ENCODE measurements around the gene UBN1. TPM values are rescaled to one million over a fixed set of nuclear protein-coding genes. Genes with fewer than 3 reads are reported as not detected.
A peak's percentile ranks its signal among the peaks of the same experiment; 100 is the strongest.

The UBN1 gene
- polyA plus RNA-seq, 3 donors: 35.1 to 36.2 (median 35.2) TPM

DNA sequence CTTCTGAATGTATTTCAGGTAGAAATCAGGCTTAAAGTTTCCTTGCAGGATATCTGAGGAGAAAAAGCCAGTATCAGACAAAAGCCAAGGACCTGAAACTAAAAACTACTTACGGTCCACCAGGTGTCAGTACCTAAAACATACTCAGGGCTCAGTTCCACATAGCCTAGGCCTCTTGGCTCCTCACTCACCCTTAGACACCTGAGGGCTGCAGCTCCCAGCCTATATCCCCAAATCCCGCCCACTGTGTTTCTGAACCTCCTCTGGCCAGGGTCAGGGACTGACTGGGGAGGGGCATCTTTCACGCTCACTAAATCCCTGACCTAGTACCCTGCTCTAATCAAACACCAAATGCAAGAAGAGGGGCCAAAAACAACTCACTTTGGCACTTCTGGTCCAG lies 36.0 kb upstream of the UBN1 start:
- no peak for DNase-seq (ENCODE audit: extremely low read depth in 1 of 11, low read depth in 9 of 11, low spot score in 4 of 11)

DNA sequence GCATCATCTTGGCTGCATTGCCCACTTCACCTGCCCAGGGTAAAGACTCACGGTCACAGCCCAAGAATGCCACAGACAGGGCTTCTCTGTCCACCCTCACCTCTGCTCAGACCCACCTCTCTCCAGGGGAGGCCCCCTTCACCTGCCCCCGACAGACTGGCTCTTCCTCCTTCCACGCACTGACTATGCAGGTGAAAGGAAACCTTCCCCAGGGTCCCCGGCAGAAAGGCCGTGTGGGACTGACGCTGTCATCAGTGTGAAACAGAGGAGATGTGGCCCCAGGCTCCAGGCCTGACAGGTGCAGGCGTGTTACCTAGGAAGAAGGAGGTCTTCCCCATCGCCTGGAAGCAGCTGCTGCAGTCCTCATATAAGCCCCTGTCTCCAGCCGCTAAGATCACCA lies 35.5 kb upstream of the UBN1 start:
- no peak for DNase-seq (ENCODE audit: extremely low read depth in 1 of 11, low read depth in 9 of 11, low spot score in 4 of 11)

- no peak for DNase-seq (ENCODE audit: extremely low read depth in 1 of 11, low read depth in 9 of 11, low spot score in 4 of 11)
These were observed 33.9 kb upstream of the UBN1 start for GRCh38 chr16:4813251-4814003.

- no peak for DNase-seq (ENCODE audit: extremely low read depth in 1 of 11, low read depth in 9 of 11, low spot score in 4 of 11)
These were observed 33.2 kb upstream of the UBN1 start for GRCh38 chr16:4814046-4814445.

- DNase-seq (ENCODE audit: extremely low read depth in 1 of 11, low read depth in 9 of 11, low spot score in 4 of 11): no peak
These were observed 32.6 kb upstream of the UBN1 start for GRCh38 chr16:4814542-4815173.

DNA sequence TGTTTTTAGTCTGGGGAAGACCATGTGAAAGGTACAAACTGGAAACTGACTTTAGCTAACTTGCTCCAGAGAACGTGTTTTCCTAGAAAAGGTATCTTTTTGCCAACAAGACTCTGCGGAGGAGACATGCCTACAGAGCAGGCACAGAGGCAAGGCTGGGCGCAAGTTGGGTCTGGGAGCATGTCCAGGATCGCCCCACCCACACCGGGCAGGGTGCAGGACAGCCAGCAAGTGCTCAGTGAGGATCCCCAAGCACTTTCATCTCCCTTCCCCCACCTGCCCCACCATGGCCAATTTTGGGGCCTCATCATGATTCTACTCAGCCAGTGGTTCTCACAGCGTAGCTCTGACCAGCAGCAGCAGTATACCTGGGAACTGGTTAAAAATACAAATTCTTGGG lies 26.6 kb upstream of the UBN1 start:
- DNase-seq (ENCODE audit: extremely low read depth in 1 of 11, low read depth in 9 of 11, low spot score in 4 of 11): no peak

DNA sequence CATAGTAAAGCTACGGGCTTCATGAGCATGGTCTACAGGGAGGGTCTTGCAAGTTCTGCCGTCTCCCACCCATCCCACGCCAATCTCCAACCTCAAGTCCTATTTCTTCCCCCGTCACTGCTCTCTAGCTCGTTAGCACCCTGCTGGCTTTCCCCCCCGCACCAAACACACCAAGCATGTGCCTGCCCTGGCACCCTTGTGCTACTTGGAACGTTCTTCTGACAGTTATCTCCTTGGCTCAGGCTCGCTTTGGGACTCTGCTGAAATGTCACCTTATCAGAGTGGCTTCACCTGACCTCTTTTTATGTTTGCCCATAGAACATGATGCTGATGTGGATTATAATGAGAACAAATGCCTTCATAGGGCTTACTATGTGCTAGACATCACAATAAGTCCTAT lies 22.1 kb upstream of the UBN1 start:
- no peak for DNase-seq (ENCODE audit: extremely low read depth in 1 of 11, low read depth in 9 of 11, low spot score in 4 of 11)

DNA sequence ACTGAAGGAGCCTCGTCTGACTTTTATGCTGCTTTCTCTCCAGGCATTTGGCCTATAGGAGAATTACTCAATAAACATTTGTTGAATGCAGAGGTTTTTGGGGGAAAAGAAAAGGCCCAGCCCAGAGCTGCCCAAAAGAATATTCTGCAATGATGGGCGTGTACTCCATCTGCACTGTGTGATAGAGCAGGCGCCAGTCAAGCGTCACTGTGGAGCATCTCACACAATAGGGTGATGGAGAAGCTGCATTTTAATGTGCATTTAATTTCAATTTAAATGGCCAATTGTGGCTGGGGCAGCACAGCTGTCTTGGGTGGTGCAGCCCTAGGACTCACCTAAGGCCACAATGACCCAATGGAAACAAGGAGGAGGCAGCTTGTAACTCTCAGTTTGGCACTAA lies 20.8 kb upstream of the UBN1 start:
- DNase-seq (ENCODE audit: extremely low read depth in 1 of 11, low read depth in 9 of 11, low spot score in 4 of 11): no peak

- DNase-seq (ENCODE audit: extremely low read depth in 1 of 11, low read depth in 9 of 11, low spot score in 4 of 11): no peak
These were observed 20.3 kb upstream of the UBN1 start for GRCh38 chr16:4826980-4827379.

- no peak for DNase-seq (ENCODE audit: extremely low read depth in 1 of 11, low read depth in 9 of 11, low spot score in 4 of 11)
These were observed 18.5 kb upstream of the UBN1 start for GRCh38 chr16:4828567-4829321.

DNA sequence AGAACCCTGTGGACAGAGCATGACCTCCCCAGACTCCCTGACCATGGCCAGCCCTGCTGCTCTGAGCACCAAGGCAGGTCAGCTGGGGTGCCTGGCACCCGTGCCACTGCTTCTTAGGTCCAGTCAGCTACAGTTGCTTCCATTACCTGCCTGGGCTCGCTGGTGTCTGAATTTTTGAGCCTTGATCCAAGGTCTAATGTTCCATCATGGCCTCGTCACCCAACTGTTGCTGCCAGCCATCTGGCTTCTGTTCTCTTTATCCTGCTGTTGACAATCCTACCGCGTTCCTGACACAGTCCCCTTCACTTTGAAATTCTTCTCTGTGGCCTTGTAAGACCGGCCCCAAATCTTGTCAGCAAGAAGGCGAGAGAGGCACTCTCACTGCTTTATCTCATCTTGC lies 16.9 kb upstream of the UBN1 start:
- DNase-seq (ENCODE audit: extremely low read depth in 1 of 11, low read depth in 9 of 11, low spot score in 4 of 11): no peak

DNA sequence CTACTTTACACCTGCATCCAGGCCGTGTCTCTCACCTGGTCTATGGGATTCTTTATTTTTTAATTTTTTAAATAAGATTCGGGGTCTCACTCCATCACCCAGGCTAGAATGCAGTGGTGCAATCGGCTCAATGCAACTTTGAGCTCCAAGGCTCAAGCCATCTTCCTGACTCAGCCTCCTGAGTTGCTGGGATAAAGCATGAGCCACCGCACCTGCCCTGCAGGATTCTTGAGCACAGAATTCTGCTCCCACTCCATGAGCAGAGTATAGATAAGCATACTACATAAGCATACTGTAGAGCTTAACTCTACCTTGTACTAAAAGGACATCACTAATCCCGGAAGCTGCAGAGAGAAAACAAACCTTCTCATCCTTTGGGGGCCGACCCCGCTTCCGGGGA lies 15.7 kb upstream of the UBN1 start:
- no peak for DNase-seq (ENCODE audit: extremely low read depth in 1 of 11, low read depth in 9 of 11, low spot score in 4 of 11)

DNA sequence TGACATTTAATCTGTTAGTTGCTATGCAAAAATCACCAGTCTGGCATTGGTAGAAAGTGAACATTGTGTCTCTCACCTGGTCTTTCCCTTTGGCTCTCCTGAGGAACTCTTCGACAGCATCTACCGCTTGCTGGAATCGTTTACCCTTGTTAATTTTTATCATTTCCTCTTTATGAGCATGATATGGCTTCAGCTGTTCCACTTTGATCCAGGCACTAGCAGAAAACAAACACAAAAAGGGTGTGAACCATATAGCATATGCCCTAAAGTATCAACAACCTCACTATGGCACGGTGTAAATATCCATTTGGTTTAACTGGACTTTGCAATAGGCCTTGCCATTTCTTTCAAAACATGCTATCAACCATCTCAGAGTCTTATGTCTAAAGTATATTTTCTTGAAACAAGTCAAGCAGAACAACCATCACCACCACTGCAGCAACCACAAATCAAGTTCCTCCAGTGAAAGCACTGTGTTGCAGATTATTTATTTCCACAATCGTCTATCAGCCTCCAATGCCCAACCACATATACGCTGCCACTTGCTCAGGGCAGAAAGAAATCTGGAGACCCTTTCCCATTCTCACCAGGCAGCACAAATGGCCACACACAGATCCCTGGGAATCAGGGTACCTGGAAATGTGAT lies 14.5 kb upstream of the UBN1 start:
- DNase-seq (ENCODE audit: extremely low read depth in 1 of 11, low read depth in 9 of 11, low spot score in 4 of 11): no peak

DNA sequence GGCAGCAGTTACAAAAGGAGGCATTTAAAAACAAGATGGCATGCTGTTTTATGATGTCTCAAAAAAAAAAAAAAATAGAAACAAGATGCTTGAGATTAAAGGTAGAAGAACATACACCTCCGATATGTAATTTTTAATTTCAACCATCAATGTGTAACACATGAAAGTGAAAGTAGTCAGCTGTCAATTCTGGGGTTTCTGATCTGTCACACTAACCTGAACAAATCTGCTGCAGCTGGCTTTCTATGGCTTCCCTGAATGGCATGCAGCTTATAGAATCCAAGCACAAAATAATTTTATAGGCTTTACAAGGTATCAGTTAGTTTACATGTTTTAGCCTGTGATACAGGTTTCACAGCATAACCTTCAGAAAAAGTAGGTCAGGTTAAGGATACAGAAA lies 13.7 kb upstream of the UBN1 start:
- no peak for DNase-seq (ENCODE audit: extremely low read depth in 1 of 11, low read depth in 9 of 11, low spot score in 4 of 11)

- DNase-seq (ENCODE audit: extremely low read depth in 1 of 11, low read depth in 9 of 11, low spot score in 4 of 11): no peak
These were observed 10.6 kb upstream of the UBN1 start for GRCh38 chr16:4836727-4837126.

- DNase-seq (ENCODE audit: extremely low read depth in 1 of 11, low read depth in 9 of 11, low spot score in 4 of 11): no peak
These were observed 9.4 kb upstream of the UBN1 start for GRCh38 chr16:4837733-4838501.

GRCh38 chr16:4839942-4840341 lies 7.3 kb upstream of the UBN1 start:
- DNase-seq (ENCODE audit: extremely low read depth in 1 of 11, low read depth in 9 of 11, low spot score in 4 of 11): no peak

- DNase-seq (ENCODE audit: extremely low read depth in 1 of 11, low read depth in 9 of 11, low spot score in 4 of 11): no peak
These were observed 6.3 kb upstream of the UBN1 start for GRCh38 chr16:4840984-4841383.

GRCh38 chr16:4846503-4846900 lies 779 bp upstream of the UBN1 start:
- peak in 6 of 11 donors; percentile 18 to 63 (median 42) for DNase-seq (ENCODE audit: extremely low read depth in 1 of 11, low read depth in 9 of 11, low spot score in 4 of 11)
